K562 (cell line): ENCODE results near the gene CTDSP1. TPM values are rescaled to one million over a fixed set of nuclear protein-coding genes. Genes with fewer than 3 reads are reported as not detected.
A peak's percentile ranks its signal among the peaks of the same experiment; 100 is the strongest.

Experiments
- CXXC5 ChIP-seq: fragments of 250-450 bp; sonication (Bioruptor Pico); IDR thresholded peaks from 2 replicates; pipeline ENCODE4 v1.8.0; 2022; ENCODE audit warnings: inconsistent platforms, mild to moderate bottlenecking, moderate library complexity
- DIDO1 ChIP-seq: fragments of 450-650 bp; IDR thresholded peaks from 2 replicates; pipeline ENCODE4 v1.6.1; 2016; ENCODE audit warnings: low read depth, missing biosample characterization, missing genetic modification characterization
- DMBX1 ChIP-seq: fragments of 250-450 bp; sonication (Bioruptor Pico); IDR thresholded peaks from 2 replicates; pipeline ENCODE4 v1.8.0; 2022; ENCODE audit warnings: inconsistent platforms, mild to moderate bottlenecking, moderate library complexity, borderline replicate concordance
- ETV1 ChIP-seq: fragments of 450-650 bp; conservative IDR thresholded peaks from 2 replicates; pipeline ENCODE4 v1.6.1; 2016; ENCODE audit warnings: missing genetic modification characterization, control low read depth, low read depth, missing compliant biosample characterization
- ETV5 ChIP-seq: sonication (generic); formaldehyde crosslinking; IDR thresholded peaks from 2 replicates; pipeline ENCODE4 v1.4.0; 2020; ENCODE audit warnings: low read depth, mild to moderate bottlenecking, missing genetic modification reagents
- MAZ ChIP-seq, 2 experiments: fragments of 450-650 bp in 1 of 2; sonication (generic) in 1 of 2; formaldehyde crosslinking; IDR thresholded peaks in 1 of 2; conservative IDR thresholded peaks in 1 of 2; 2 replicates each; pipeline versions ENCODE4 v1.4.0 to v1.5.0; 2020; ENCODE audit warnings: mild to moderate bottlenecking in 1 of 2, missing genetic modification reagents in 1 of 2
- NONO ChIP-seq, 2 experiments: fragments of 200-400 bp in 1 of 2; fragments of 450-650 bp in 1 of 2; formaldehyde crosslinking in 1 of 2; IDR thresholded peaks; 2 replicates each; pipeline ENCODE4 v1.6.1; 2017; ENCODE audit warnings: low read depth in 2 of 2, mild to moderate bottlenecking in 2 of 2, moderate library complexity in 2 of 2, low read length in 1 of 2
- PML ChIP-seq: IDR thresholded peaks from 2 replicates; pipeline ENCODE4 v1.6.1; 2012; ENCODE audit warnings: low read length, inconsistent platforms
- RB1 ChIP-seq: fragments of 450-650 bp; IDR thresholded peaks from 2 replicates; pipeline ENCODE4 v1.6.1; 2017; ENCODE audit warnings: low read depth, mild to moderate bottlenecking
- TEAD4 ChIP-seq, 2 experiments: sonication (generic) in 1 of 2; formaldehyde crosslinking in 1 of 2; IDR thresholded peaks; 2 replicates each; pipeline versions ENCODE4 v1.6.1 to v1.8.0; 2012 to 2022; ENCODE audit warnings: borderline replicate concordance in 1 of 2, inconsistent platforms in 1 of 2, low read length in 1 of 2, mild to moderate bottlenecking in 1 of 2, missing genetic modification reagents in 1 of 2
- ZBTB8A ChIP-seq: fragments of 450-650 bp; IDR thresholded peaks from 2 replicates; pipeline ENCODE4 v1.6.1; 2018; ENCODE audit warnings: mild to moderate bottlenecking, moderate library complexity; ENCODE audit not compliant: partially characterized antibody
- ZNF253 ChIP-seq: fragments of 250-450 bp; sonication (Bioruptor Pico); conservative IDR thresholded peaks from 2 replicates; pipeline ENCODE4 v1.6.1; 2021; ENCODE audit warnings: mild to moderate bottlenecking
- polyA plus RNA-seq, 8 experiments: library from polyadenylated mRNA; depleted of rRNA in 4 of 8; stranded (reverse) in 5 of 8; unstranded in 3 of 8; fragments of >200 nt; fragmentation: Nextera tagmentation in 2 of 8; fragmentation: Illumina TruSeq in 1 of 8; extraction: Ambion mirVana in 2 of 8; extraction: Trizol in 1 of 8; gene quantifications; 2 replicates each; pipeline versions ENCODE4 v1.2.1 to v1.2.3, GENCODE V29; 2011 to 2014; ENCODE audit warnings: inconsistent platforms in 1 of 8, missing spikeins in 1 of 8
- total RNA-seq, 7 experiments: library from RNA; depleted of rRNA in 6 of 7; stranded (reverse); fragments of >200 nt in 6 of 7; fragmentation: Illumina TruSeq in 2 of 7; extraction: Trizol in 2 of 7; gene quantifications; 2 replicates each; pipeline versions ENCODE4 v1.2.1 to v1.2.3, GENCODE V29; 2011 to 2021; ENCODE audit warnings: low replicate concordance in 1 of 7
- TF ChIP-seq, protein P1 (sequence below), 2 experiments: IDR thresholded peaks; 2 replicates each; pipeline ENCODE4 v1.6.1; 2011; ENCODE audit warnings: borderline replicate concordance in 1 of 2, control low read depth in 1 of 2, low read depth in 1 of 2, low read length in 1 of 2, mild to moderate bottlenecking in 1 of 2, mixed read lengths in 1 of 2, moderate library complexity in 1 of 2; ENCODE audit not compliant: insufficient read depth in 1 of 2, insufficient read length in 1 of 2, poor library complexity in 1 of 2, severe bottlenecking in 1 of 2; ENCODE audit errors: extremely low read depth in 1 of 2
- TF ChIP-seq, protein P2 (sequence below): conservative IDR thresholded peaks from 2 replicates; pipeline ENCODE4 v1.6.1; 2011; ENCODE audit warnings: low read depth, mild to moderate bottlenecking, low read length; ENCODE audit not compliant: control insufficient read depth
- TF ChIP-seq, protein P3 (sequence below): fragments of 200-800 bp; sonication (Bioruptor generic); IDR thresholded peaks from 2 replicates; pipeline ENCODE4 v1.6.1; 2017; ENCODE audit warnings: missing genetic modification characterization, missing compliant biosample characterization
- TF ChIP-seq, protein P4 (sequence below): fragments of 450-650 bp; IDR thresholded peaks from 2 replicates; pipeline ENCODE4 v1.6.1; 2017; ENCODE audit warnings: antibody characterized with exemption, mild to moderate bottlenecking

CTDSP1 gene
- total and polyA plus RNA-seq, 9 of the 15 experiments (the other 6 are each of a cell fraction or from before 2014, with no cell fraction given), result 2.4 to 74.8 (median 45.8) TPM

DNA sequence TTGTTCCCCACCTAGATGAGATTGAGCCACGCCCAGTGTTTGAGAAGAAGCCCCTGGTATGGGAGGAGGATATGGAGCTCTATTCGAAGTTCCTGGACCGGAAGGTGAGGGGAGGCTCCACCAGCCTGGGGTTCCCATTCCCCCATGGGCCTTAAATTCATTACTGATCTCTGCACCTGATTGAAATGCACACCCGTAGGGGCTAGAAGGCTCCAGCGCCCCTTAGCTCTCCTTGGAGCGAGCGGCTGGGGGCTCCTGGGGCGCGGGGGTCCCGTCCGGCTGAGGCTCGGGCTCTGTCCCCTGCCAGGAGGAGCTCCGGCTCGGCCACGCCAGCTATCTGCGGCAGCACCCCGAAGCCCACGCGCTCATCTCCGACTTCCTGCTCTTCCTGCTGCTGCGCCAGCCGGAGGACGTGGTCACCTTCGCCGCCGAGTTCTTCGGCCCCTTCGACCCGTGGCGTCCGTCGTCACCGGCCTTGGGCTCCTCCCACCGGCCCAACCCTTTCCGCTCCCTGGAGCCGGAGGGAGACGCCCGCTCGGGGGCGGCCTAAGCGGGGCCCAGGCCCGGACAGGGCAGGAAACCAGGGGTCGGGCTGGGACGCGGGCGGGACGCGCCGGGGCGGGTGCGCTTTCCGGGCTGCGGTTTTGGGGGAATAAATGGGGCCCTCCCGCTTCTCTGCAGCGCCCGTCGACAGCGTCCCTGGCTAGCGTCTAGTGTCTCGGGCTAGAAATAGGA is 32.1 kb upstream of the CTDSP1 start (continued):
- TF ChIP-seq ETV5 (peak; percentile 71; the same call in 1 of the 2 replicates), CXXC5 (CRISPR knock-in tag) (peak; percentile 71), ZNF253 (no peak), PML (0 out of 2 replicates have a peak, but pooled peaks have one; percentile 65), DIDO1 (no peak), ETV1 (tag) (peak; percentile 55), DMBX1 (peak; percentile 37; the same call in 1 of the 2 replicates), RB1 (peak; percentile 62; the same call in 1 of the 2 replicates), NONO (IDR thresholded peaks at IDR 0.05; ENCODE audit: low read depth in 2 of 2, low read length in 1 of 2) (peak in 1 of 2 experiments; percentile 48; a peak in 1 of 4 replicates), ZBTB8A (no peak), MAZ (CRISPR knock-in tag; conservative IDR thresholded peaks at IDR 0.05 in 1 of 2, IDR thresholded peaks at IDR 0.05 in 1 of 2) (peak; percentile 62 to 88; a peak in 3 of 4 replicates), TEAD4 (IDR thresholded peaks at IDR 0.05; ENCODE audit: low read length) (0 out of 2 replicates have a peak, but pooled peaks have one; percentile 4), TEAD4 (CRISPR knock-in tag; IDR thresholded peaks at IDR 0.05; ENCODE audit: borderline replicate concordance) (no peak)
- TF ChIP-seq, protein P1, sequence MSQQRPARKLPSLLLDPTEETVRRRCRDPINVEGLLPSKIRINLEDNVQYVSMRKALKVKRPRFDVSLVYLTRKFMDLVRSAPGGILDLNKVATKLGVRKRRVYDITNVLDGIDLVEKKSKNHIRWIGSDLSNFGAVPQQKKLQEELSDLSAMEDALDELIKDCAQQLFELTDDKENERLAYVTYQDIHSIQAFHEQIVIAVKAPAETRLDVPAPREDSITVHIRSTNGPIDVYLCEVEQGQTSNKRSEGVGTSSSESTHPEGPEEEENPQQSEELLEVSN (IDR thresholded peaks at IDR 0.05; ENCODE audit: borderline replicate concordance in 1 of 2, extremely low read depth in 1 of 2, insufficient read depth in 1 of 2, insufficient read length in 1 of 2, low read depth in 1 of 2, low read length in 1 of 2, poor library complexity in 1 of 2, severe bottlenecking in 1 of 2), result peak; percentile 46 to 52
- TF ChIP-seq, protein P2, sequence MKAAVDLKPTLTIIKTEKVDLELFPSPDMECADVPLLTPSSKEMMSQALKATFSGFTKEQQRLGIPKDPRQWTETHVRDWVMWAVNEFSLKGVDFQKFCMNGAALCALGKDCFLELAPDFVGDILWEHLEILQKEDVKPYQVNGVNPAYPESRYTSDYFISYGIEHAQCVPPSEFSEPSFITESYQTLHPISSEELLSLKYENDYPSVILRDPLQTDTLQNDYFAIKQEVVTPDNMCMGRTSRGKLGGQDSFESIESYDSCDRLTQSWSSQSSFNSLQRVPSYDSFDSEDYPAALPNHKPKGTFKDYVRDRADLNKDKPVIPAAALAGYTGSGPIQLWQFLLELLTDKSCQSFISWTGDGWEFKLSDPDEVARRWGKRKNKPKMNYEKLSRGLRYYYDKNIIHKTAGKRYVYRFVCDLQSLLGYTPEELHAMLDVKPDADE, result peak; percentile 55; the same call in 1 of the 2 replicates
- TF ChIP-seq, protein P3, sequence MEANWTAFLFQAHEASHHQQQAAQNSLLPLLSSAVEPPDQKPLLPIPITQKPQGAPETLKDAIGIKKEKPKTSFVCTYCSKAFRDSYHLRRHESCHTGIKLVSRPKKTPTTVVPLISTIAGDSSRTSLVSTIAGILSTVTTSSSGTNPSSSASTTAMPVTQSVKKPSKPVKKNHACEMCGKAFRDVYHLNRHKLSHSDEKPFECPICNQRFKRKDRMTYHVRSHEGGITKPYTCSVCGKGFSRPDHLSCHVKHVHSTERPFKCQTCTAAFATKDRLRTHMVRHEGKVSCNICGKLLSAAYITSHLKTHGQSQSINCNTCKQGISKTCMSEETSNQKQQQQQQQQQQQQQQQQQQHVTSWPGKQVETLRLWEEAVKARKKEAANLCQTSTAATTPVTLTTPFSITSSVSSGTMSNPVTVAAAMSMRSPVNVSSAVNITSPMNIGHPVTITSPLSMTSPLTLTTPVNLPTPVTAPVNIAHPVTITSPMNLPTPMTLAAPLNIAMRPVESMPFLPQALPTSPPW (CRISPR knock-in tag), result peak; percentile 65
- TF ChIP-seq, protein P4, sequence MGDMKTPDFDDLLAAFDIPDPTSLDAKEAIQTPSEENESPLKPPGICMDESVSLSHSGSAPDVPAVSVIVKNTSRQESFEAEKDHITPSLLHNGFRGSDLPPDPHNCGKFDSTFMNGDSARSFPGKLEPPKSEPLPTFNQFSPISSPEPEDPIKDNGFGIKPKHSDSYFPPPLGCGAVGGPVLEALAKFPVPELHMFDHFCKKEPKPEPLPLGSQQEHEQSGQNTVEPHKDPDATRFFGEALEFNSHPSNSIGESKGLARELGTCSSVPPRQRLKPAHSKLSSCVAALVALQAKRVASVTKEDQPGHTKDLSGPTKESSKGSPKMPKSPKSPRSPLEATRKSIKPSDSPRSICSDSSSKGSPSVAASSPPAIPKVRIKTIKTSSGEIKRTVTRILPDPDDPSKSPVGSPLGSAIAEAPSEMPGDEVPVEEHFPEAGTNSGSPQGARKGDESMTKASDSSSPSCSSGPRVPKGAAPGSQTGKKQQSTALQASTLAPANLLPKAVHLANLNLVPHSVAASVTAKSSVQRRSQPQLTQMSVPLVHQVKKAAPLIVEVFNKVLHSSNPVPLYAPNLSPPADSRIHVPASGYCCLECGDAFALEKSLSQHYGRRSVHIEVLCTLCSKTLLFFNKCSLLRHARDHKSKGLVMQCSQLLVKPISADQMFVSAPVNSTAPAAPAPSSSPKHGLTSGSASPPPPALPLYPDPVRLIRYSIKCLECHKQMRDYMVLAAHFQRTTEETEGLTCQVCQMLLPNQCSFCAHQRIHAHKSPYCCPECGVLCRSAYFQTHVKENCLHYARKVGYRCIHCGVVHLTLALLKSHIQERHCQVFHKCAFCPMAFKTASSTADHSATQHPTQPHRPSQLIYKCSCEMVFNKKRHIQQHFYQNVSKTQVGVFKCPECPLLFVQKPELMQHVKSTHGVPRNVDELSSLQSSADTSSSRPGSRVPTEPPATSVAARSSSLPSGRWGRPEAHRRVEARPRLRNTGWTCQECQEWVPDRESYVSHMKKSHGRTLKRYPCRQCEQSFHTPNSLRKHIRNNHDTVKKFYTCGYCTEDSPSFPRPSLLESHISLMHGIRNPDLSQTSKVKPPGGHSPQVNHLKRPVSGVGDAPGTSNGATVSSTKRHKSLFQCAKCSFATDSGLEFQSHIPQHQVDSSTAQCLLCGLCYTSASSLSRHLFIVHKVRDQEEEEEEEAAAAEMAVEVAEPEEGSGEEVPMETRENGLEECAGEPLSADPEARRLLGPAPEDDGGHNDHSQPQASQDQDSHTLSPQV, result peak; percentile 65; the same call in 1 of the 2 replicates
